H1 (cell line): Measurements from ENCODE around the gene VSIR. TPM values are rescaled to one million over a fixed set of nuclear protein-coding genes. Genes with fewer than 3 reads are reported as not detected.

Experiments
- CTCF ChIA-PET: fragments of 300-600 bp; sonication (Branson Sonifier 250); formaldehyde crosslinking; loops from one replicate; lab custom pipeline; 2021; ENCODE audit not compliant: partially characterized antibody; lab: Charles Lee
- POLR2A ChIA-PET: fragments of 300-600 bp; sonication (Branson Sonifier 250); formaldehyde crosslinking; loops from one replicate; lab custom pipeline; 2021; ENCODE audit warnings: inconsistent platforms; ENCODE audit not compliant: partially characterized antibody; lab: Charles Lee
- DNase-seq, 2 experiments: peaks; one replicate each; pipeline versions ENCODE4 v3.0.0 to v3.0.0-alpha.2; 2010 to 2022; ENCODE audit warnings: low spot score in 2 of 2, low read depth in 1 of 2, mixed read lengths in 1 of 2
- FAIRE-seq: peaks from 2 replicates; lab custom pipeline; 2011; peaks lifted over from hg19 to GRCh38; lab: Jason Lieb, UNC
- H2AFZ ChIP-seq: 2 replicates; pipeline ENCODE4 v1.8.1; 2012; ENCODE audit warnings: low read length, inconsistent platforms
- H2AK5ac ChIP-seq: 2 replicates; pipeline ENCODE4 v1.6.1; 2013; ENCODE audit warnings: low read depth, low read length
- H2BK120ac ChIP-seq: replicated peaks from 2 replicates; pipeline ENCODE3; 2013; ENCODE audit warnings: low read depth, low read length, inconsistent platforms
- H2BK12ac ChIP-seq: 2 replicates; pipeline ENCODE4 v1.6.1; 2013; ENCODE audit warnings: low read depth, low read length
- H2BK15ac ChIP-seq: 2 replicates; pipeline ENCODE4 v1.6.1; 2013; ENCODE audit warnings: low read length
- H2BK20ac ChIP-seq: 2 replicates; pipeline ENCODE4 v1.6.1; 2013; ENCODE audit warnings: low read length
- H2BK5ac ChIP-seq: 2 replicates; pipeline ENCODE4 v1.6.1; 2013; ENCODE audit warnings: low read depth, low read length
- H3K14ac ChIP-seq: 2 replicates; pipeline ENCODE4 v1.6.1; 2013; ENCODE audit warnings: inconsistent platforms; ENCODE audit not compliant: insufficient read length
- H3K18ac ChIP-seq: 2 replicates; pipeline ENCODE4 v1.6.1; 2013; ENCODE audit warnings: low read length; ENCODE audit errors: extremely low read depth
- H3K23ac ChIP-seq: 2 replicates; pipeline ENCODE4 v1.6.1; 2013; ENCODE audit warnings: inconsistent platforms; ENCODE audit not compliant: insufficient read length
- H3K23me2 ChIP-seq: 2 replicates; pipeline ENCODE4 v1.6.1; 2013; ENCODE audit warnings: low read depth, low read length
- H3K27ac ChIP-seq: 2 replicates; pipeline ENCODE4 v1.6.1; 2011; ENCODE audit warnings: low read depth, low read length, inconsistent platforms
- H3K27me3 ChIP-seq, 4 experiments: replicated peaks in 1 of 4; 1 replicate in 1 of 4; 2 replicates in 3 of 4; pipeline versions ENCODE4 v1.6.1 to v1.8.1; 2011 to 2013; ENCODE audit warnings: low read length in 3 of 4, mild to moderate bottlenecking in 3 of 4, inconsistent platforms in 2 of 4, mixed read lengths in 2 of 4, moderate library complexity in 1 of 4; ENCODE audit not compliant: control insufficient read depth in 3 of 4, insufficient read depth in 3 of 4; ENCODE audit errors: extremely low read depth in 1 of 4
- H3K36me3 ChIP-seq, 4 experiments: 2 replicates each; pipeline versions ENCODE4 v1.6.1 to v1.8.1; 2011 to 2013; ENCODE audit warnings: mild to moderate bottlenecking in 4 of 4, low read length in 3 of 4, moderate library complexity in 2 of 4, control low read depth in 1 of 4, inconsistent platforms in 1 of 4; ENCODE audit not compliant: insufficient read depth in 4 of 4, control insufficient read depth in 2 of 4
- H3K4ac ChIP-seq: replicated peaks from 2 replicates; pipeline ENCODE3; 2013; ENCODE audit warnings: low read length, low read depth, mixed read lengths, inconsistent platforms; ENCODE audit not compliant: insufficient read length
- H3K4me1 ChIP-seq, 4 experiments: replicated peaks in 1 of 4; 1 replicate in 1 of 4; 2 replicates in 3 of 4; pipeline versions ENCODE4 v1.6.1 to v1.8.1; 2011 to 2013; ENCODE audit warnings: low read length in 3 of 4, inconsistent platforms in 2 of 4, mixed read lengths in 1 of 4; ENCODE audit not compliant: insufficient read depth in 4 of 4, control insufficient read depth in 3 of 4
- H3K4me2 ChIP-seq, 2 experiments: 2 replicates each; pipeline versions ENCODE4 v1.6.1 to v1.8.1; 2011 to 2013; ENCODE audit warnings: low read depth in 2 of 2, low read length in 2 of 2, control low read depth in 1 of 2, inconsistent platforms in 1 of 2, mild to moderate bottlenecking in 1 of 2; ENCODE audit not compliant: insufficient read depth in 1 of 2
- H3K4me3 ChIP-seq, 4 experiments: fragments of 200-600, 300-600 bp in 1 of 4; sonication (generic), shearing (Covaris generic), sonication (Bioruptor Twin) in 1 of 4; 2 replicates each; pipeline versions ENCODE4 v1.5.1 to v1.8.1; 2011 to 2016; ENCODE audit warnings: low read length in 4 of 4, low read depth in 3 of 4, control low read depth in 2 of 4, inconsistent platforms in 2 of 4, mild to moderate bottlenecking in 2 of 4, mixed read lengths in 1 of 4, moderate library complexity in 1 of 4; ENCODE audit not compliant: insufficient read depth in 2 of 4; ENCODE audit errors: extremely low read depth in 1 of 4
- H3K56ac ChIP-seq: replicated peaks from 2 replicates; pipeline ENCODE3; 2013; ENCODE audit warnings: low read depth, mild to moderate bottlenecking, mixed read lengths, low read length, inconsistent platforms; ENCODE audit not compliant: insufficient read length
- H3K79me1 ChIP-seq: 2 replicates; pipeline ENCODE4 v1.6.1; 2013; ENCODE audit warnings: low read depth, low read length, control low read depth
- H3K79me2 ChIP-seq, 2 experiments: 2 replicates each; pipeline versions ENCODE4 v1.6.1 to v1.8.1; 2012 to 2013; ENCODE audit warnings: low read length in 2 of 2, mild to moderate bottlenecking in 2 of 2, inconsistent platforms in 1 of 2; ENCODE audit not compliant: insufficient read depth in 2 of 2, control insufficient read depth in 1 of 2
- H3K9ac ChIP-seq, 4 experiments: replicated peaks in 1 of 4; 1 replicate in 1 of 4; 2 replicates in 3 of 4; pipeline versions ENCODE4 v1.6.1 to v1.8.1; 2011 to 2013; ENCODE audit warnings: low read depth in 3 of 4, low read length in 3 of 4, control low read depth in 2 of 4, mild to moderate bottlenecking in 2 of 4, moderate library complexity in 2 of 4, inconsistent platforms in 1 of 4; ENCODE audit errors: extremely low read depth in 1 of 4
- H3K9me3 ChIP-seq, 2 experiments: 2 replicates each; pipeline versions ENCODE4 v1.6.1 to v1.8.1; 2012 to 2013; ENCODE audit warnings: mild to moderate bottlenecking in 2 of 2, moderate library complexity in 2 of 2, control low read depth in 1 of 2, inconsistent platforms in 1 of 2, low read depth in 1 of 2, low read length in 1 of 2, mixed read lengths in 1 of 2; ENCODE audit not compliant: insufficient read depth in 2 of 2
- H4K20me1 ChIP-seq, 2 experiments: replicated peaks in 1 of 2; 2 replicates each; pipeline versions ENCODE3 to v1.8.1; 2011 to 2013; ENCODE audit warnings: inconsistent platforms in 2 of 2, low read length in 2 of 2, mild to moderate bottlenecking in 1 of 2; ENCODE audit not compliant: insufficient read depth in 2 of 2, control insufficient read depth in 1 of 2
- H4K5ac ChIP-seq: 2 replicates; pipeline ENCODE4 v1.6.1; 2013; ENCODE audit warnings: low read length, low read depth, mixed read lengths, inconsistent platforms; ENCODE audit not compliant: insufficient read length
- H4K8ac ChIP-seq: 2 replicates; pipeline ENCODE4 v1.8.0; 2013; ENCODE audit warnings: mild to moderate bottlenecking, moderate library complexity, low read length, inconsistent platforms; ENCODE audit not compliant: insufficient read depth; ENCODE audit errors: extremely low read depth
- H4K91ac ChIP-seq: replicated peaks from 2 replicates; pipeline ENCODE3; 2013; ENCODE audit warnings: low read length, mixed read lengths, inconsistent platforms; ENCODE audit not compliant: insufficient read length
- ASH2L ChIP-seq: fragments of 200-600, 300-600 bp; sonication (generic); IDR thresholded peaks from one replicate; pipeline ENCODE4 v1.7.1; 2017; ENCODE audit warnings: low read length
- CHD2 ChIP-seq: IDR thresholded peaks from 2 replicates; pipeline ENCODE4 v1.6.1; 2012; ENCODE audit warnings: low read length, improper control_type of control experiment
- EZH2 ChIP-seq: fragments of 200-600 bp; sonication (generic); IDR thresholded peaks from 2 replicates; pipeline ENCODE4 v1.7.1; 2012; ENCODE audit warnings: low read depth, mild to moderate bottlenecking, moderate library complexity, low read length, inconsistent platforms; ENCODE audit not compliant: severe bottlenecking
- GTF2F1 ChIP-seq: IDR thresholded peaks from 2 replicates; pipeline ENCODE4 v1.6.1; 2012; ENCODE audit warnings: low read depth, low read length, improper control_type of control experiment, borderline replicate concordance
- MAX ChIP-seq: IDR thresholded peaks from 2 replicates; pipeline ENCODE4 v1.6.1; 2012; ENCODE audit warnings: inconsistent platforms
- PHF8 ChIP-seq: fragments of 200-600 bp; sonication (generic); conservative IDR thresholded peaks from 2 replicates; pipeline ENCODE4 v1.7.1; 2012; ENCODE audit warnings: low read depth, mild to moderate bottlenecking, inconsistent platforms, low read length, moderate library complexity
- POLR2A ChIP-seq, 2 experiments: IDR thresholded peaks; 1 replicate in 1 of 2; 2 replicates in 1 of 2; pipeline ENCODE4 v1.6.1; 2011; ENCODE audit warnings: low read depth in 2 of 2, low read length in 2 of 2, mild to moderate bottlenecking in 2 of 2; ENCODE audit errors: control extremely low read depth in 1 of 2
- SIN3A ChIP-seq, 2 experiments: IDR thresholded peaks in 1 of 2; conservative IDR thresholded peaks in 1 of 2; 2 replicates each; pipeline ENCODE4 v1.6.1; 2011 to 2012; ENCODE audit warnings: low read length in 2 of 2, improper control_type of control experiment in 1 of 2, low read depth in 1 of 2, mild to moderate bottlenecking in 1 of 2
- SIRT6 ChIP-seq: IDR thresholded peaks from one replicate; pipeline ENCODE4 v1.7.1; 2012; ENCODE audit warnings: low read length, inconsistent platforms
- TCF12 ChIP-seq: IDR thresholded peaks from 2 replicates; pipeline ENCODE4 v1.6.1; 2011; ENCODE audit warnings: low read depth, mild to moderate bottlenecking, low read length
- WGBS, 2 experiments: shearing (Covaris generic) in 1 of 2; methylation state at CpG; one replicate each; pipeline versions ENCODE4 v1.1.6 to v1.1.7; 2013 to 2015; ENCODE audit warnings: low lambda C conversion rate in 2 of 2, mixed read lengths in 2 of 2, inconsistent platforms in 1 of 2, low coverage in 1 of 2, missing lambda C conversion rate in 1 of 2; ENCODE audit not compliant: insufficient replicate concordance in 2 of 2, insufficient coverage in 1 of 2, insufficient read length in 1 of 2; ENCODE audit errors: extremely low coverage in 1 of 2, missing lambda C conversion rate in 1 of 2; 5-methylcytosine and 5-hydroxymethylcytosine counted together
- polyA plus RNA-seq, 7 experiments: library from polyadenylated mRNA; depleted of rRNA in 3 of 7; stranded (reverse) in 5 of 7; unstranded in 2 of 7; fragments of >200 nt in 5 of 7; fragments of 200-250 nt in 2 of 7; gene quantifications; 1 replicate in 5 of 7; 2 replicates in 1 of 7; 4 replicates in 1 of 7; pipeline versions ENCODE4 v1.2.1 to v1.2.3, GENCODE V29; 2011 to 2013; ENCODE audit warnings: missing spikeins in 2 of 7, mixed read lengths in 2 of 7
- total RNA-seq: library from RNA; stranded (reverse); fragmentation: NEBNext Ultra II Directional; extraction: Animal tissue kit (Norgen Biotek cat#: 25700); gene quantifications from 2 replicates; pipeline ENCODE4 v1.2.1, GENCODE V29; 2021
- TF ChIP-seq, protein P1 (sequence below): IDR thresholded peaks from 2 replicates; pipeline ENCODE4 v1.6.1; 2012; ENCODE audit warnings: inconsistent platforms
- TF ChIP-seq, protein P2 (sequence below): IDR thresholded peaks from 2 replicates; pipeline ENCODE4 v1.6.1; 2011; ENCODE audit warnings: low read length, improper control_type of control experiment

Gene VSIR
- total and polyA plus RNA-seq, 2 of the 8 experiments (the other 6 are each of a cell fraction or from before 2014, with no cell fraction given): 0.33 TPM; not detected in 1

DNA sequence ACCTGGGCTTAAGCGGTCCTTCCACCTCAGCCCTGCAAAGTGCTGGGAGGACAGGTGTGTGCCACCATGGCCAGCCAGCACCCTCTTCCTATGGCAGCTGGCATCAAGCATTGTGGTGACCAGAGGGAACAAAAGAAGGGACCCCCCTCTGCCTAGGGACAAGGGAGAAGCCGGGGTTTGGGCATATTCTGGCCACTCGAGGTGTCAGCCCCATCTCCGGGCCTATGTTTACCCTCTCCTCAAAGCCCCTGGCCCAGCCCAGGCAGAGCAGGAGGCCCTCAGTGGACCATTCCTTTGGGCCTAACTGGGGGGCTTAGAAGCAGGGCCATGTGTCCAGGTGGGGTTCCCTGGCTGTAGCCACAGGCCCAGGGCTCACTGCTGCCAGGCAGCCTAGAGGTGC lies 23.9 kb downstream of the VSIR start:
- no peaks in the 10 kb centered on the region for H4K20me1 ChIP-seq
- TF ChIP-seq MAX: no peak
- no peak for TF ChIP-seq ASH2L
- no peak for TF ChIP-seq TCF12
- TF ChIP-seq PHF8: no peak
- no peak for TF ChIP-seq SIN3A (conservative IDR thresholded peaks at IDR 0.05 in 1 of 2, IDR thresholded peaks at IDR 0.05 in 1 of 2; ENCODE audit: low read depth in 1 of 2, low read length in 2 of 2)
- TF ChIP-seq, protein P1, sequence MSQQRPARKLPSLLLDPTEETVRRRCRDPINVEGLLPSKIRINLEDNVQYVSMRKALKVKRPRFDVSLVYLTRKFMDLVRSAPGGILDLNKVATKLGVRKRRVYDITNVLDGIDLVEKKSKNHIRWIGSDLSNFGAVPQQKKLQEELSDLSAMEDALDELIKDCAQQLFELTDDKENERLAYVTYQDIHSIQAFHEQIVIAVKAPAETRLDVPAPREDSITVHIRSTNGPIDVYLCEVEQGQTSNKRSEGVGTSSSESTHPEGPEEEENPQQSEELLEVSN: no peak
- TF ChIP-seq GTF2F1: no peak
- TF ChIP-seq CHD2: no peak
- TF ChIP-seq, protein P2, sequence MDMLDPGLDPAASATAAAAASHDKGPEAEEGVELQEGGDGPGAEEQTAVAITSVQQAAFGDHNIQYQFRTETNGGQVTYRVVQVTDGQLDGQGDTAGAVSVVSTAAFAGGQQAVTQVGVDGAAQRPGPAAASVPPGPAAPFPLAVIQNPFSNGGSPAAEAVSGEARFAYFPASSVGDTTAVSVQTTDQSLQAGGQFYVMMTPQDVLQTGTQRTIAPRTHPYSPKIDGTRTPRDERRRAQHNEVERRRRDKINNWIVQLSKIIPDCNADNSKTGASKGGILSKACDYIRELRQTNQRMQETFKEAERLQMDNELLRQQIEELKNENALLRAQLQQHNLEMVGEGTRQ: no peak
- no peak for TF ChIP-seq SIRT6
- TF ChIP-seq POLR2A (IDR thresholded peaks at IDR 0.05; ENCODE audit: control extremely low read depth in 1 of 2, low read depth in 2 of 2, low read length in 2 of 2): no peak
- TF ChIP-seq EZH2: no peak

More for the DNA sequence above, 23.9 kb downstream of the VSIR start:
- Histone ChIP-seq H3K4me2 (no peak overlapping the region), H3K27ac (no peak overlapping the region), H3K4ac (no peak overlapping the region), H3K36me3 (no peaks in the 10 kb centered on the region), H2AK5ac (no peak overlapping the region), H2BK120ac (no peak overlapping the region), H2AFZ (no peak overlapping the region), H4K5ac (no peak overlapping the region), H3K27me3 (0 out of 7 replicates have a peak, but pooled peaks cover 0 to 2% (median 0%) of the 10 kb centered on the region in 4 experiments), H3K9ac (no peak overlapping the region), H3K79me1 (no peaks in the 10 kb centered on the region), H2BK12ac (no peak overlapping the region), H3K56ac (no peak overlapping the region), H4K91ac (no peak overlapping the region), H3K9me3 (no peaks in the 10 kb centered on the region), H3K18ac (no peak overlapping the region), H3K4me3 (no peak overlapping the region), H3K4me1 (peaks cover 1 to 8% (median 4%) of the 10 kb centered on the region in 4 experiments; a peak in 5 of 7 replicates), H3K79me2 (no peaks in the 10 kb centered on the region), H2BK5ac (no peak overlapping the region), H3K14ac (no peak overlapping the region), H3K23ac (no peak overlapping the region), H3K23me2 (no peaks in the 10 kb centered on the region), H2BK20ac (no peak overlapping the region), H2BK15ac (no peak overlapping the region), H4K8ac (no peak overlapping the region)
- ChIA-PET POLR2A (no interaction called here), CTCF (interaction anchor here (0.6 to 1.6 kb wide), 6 partner anchors 9 to 566 kb away, joined by 3 to 5 read pairs (median 4); no protein-coding TSS in a partner anchor)
- WGBS, 2 experiments: 87% methylated on average over 4 of the region's 4 CpGs; no CpG with 5 or more reads in 1 of the 2 experiments
- FAIRE-seq (no peak), DNase-seq (no peak)
